GM19025 (cell line): ENCODE results near the gene VPS13D.
"Not testable (repeated sequence)": the region's sequence is repeated elsewhere in the genome, so short reads cannot be mapped to it uniquely, and the experiment has no call there.

Experiments
- ATAC-seq: cut with Tn5 transposase; IDR thresholded peaks from one replicate; pipeline ENCODE4 v1.9.1; 2021; ENCODE audit warnings: mild to moderate bottlenecking, low read depth, moderate library complexity; ENCODE audit not compliant: unreplicated experiment

The VPS13D gene

GRCh38 chr1:12439073-12439472, 209.2 kb downstream of the VPS13D start:
- no peak for ATAC-seq

GRCh38 chr1:12441414-12442105, 211.7 kb downstream of the VPS13D start:
- no peak for ATAC-seq

GRCh38 chr1:12442217-12442616, 212.4 kb downstream of the VPS13D start:
- no peak for ATAC-seq

GRCh38 chr1:12443151-12443550, 213.3 kb downstream of the VPS13D start:
- no peak for ATAC-seq

GRCh38 chr1:12444329-12444841, 214.6 kb downstream of the VPS13D start:
- ATAC-seq: no peak

- no peak for ATAC-seq
Measured at GRCh38 chr1:12445257-12445656, 215.4 kb downstream of the VPS13D start.

GRCh38 chr1:12446593-12446992, 216.8 kb downstream of the VPS13D start:
- no peak for ATAC-seq

GRCh38 chr1:12447307-12447706, 217.5 kb downstream of the VPS13D start:
- no peak for ATAC-seq

GRCh38 chr1:12447849-12448312, 218.1 kb downstream of the VPS13D start:
- ATAC-seq: no peak

- ATAC-seq: no peak
Measured at GRCh38 chr1:12448746-12449177, 218.9 kb downstream of the VPS13D start.

- no peak for ATAC-seq
Measured at GRCh38 chr1:12450090-12450755, 220.4 kb downstream of the VPS13D start.

GRCh38 chr1:12450756-12451559, 221.1 kb downstream of the VPS13D start:
- no peak for ATAC-seq

- no peak for ATAC-seq
Measured at GRCh38 chr1:12451560-12451900, 221.7 kb downstream of the VPS13D start.

- no peak for ATAC-seq
Measured at GRCh38 chr1:12452262-12452661, 222.4 kb downstream of the VPS13D start.

GRCh38 chr1:12453400-12454343, 223.8 kb downstream of the VPS13D start:
- ATAC-seq: no peak

GRCh38 chr1:12454406-12455391, 224.9 kb downstream of the VPS13D start:
- no peak for ATAC-seq

GRCh38 chr1:12456081-12456480, 226.3 kb downstream of the VPS13D start:
- ATAC-seq: not testable (repeated sequence)

GRCh38 chr1:12456979-12457378, 227.1 kb downstream of the VPS13D start:
- ATAC-seq: no peak

GRCh38 chr1:12457771-12458170, 227.9 kb downstream of the VPS13D start:
- no peak for ATAC-seq
